Measurements from ENCODE around the gene KCNJ1.
A peak's percentile ranks its signal among the peaks of the same experiment; 100 is the strongest.

Gene KCNJ1

DNA sequence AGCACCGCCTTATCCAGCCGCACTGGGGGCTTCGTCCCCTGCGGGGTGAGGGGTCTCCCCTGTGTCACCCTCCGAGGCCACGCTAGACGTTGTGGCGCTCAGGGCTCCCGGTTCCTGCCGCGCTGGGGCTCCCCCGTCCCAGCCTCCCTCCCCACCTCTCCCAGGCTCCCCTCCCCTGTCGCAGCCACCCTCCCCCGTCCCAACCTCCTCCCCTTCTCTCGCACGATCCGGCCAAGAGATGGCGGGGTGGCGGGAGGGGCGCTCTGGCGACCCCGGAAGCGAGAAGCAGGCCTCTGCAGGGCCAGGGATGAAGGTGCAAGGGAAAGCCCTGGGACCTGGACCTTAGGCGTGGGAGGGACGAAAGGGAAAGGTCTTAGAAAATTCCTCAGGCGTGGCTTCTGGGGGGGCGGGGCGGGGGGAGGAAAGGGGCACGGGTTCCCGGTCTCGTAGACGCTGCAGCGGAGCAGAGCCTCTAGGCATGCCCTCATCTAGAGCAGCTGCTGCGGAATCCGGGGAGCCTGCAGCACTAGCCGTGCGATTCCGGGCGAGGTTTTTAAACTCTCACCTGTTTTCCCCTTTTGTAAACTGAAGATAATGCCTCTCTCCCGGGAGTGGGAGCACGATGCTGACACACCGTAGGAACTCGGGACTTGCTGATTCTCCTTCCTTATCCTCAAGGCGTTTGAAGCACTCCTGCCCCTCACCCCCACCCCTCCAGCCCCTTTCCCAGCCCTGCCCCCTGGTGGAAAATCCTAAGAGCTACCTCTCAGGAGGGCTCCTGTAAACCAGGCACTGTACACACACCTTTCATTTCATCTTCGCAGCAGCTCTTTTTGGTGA is 38.5 kb upstream of the KCNJ1 start:
- TF ChIP-seq, protein P1, sequence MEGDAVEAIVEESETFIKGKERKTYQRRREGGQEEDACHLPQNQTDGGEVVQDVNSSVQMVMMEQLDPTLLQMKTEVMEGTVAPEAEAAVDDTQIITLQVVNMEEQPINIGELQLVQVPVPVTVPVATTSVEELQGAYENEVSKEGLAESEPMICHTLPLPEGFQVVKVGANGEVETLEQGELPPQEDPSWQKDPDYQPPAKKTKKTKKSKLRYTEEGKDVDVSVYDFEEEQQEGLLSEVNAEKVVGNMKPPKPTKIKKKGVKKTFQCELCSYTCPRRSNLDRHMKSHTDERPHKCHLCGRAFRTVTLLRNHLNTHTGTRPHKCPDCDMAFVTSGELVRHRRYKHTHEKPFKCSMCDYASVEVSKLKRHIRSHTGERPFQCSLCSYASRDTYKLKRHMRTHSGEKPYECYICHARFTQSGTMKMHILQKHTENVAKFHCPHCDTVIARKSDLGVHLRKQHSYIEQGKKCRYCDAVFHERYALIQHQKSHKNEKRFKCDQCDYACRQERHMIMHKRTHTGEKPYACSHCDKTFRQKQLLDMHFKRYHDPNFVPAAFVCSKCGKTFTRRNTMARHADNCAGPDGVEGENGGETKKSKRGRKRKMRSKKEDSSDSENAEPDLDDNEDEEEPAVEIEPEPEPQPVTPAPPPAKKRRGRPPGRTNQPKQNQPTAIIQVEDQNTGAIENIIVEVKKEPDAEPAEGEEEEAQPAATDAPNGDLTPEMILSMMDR (conservative IDR thresholded peaks at IDR 0.05; ENCODE audit: low read depth, low read length) = peak; percentile 61
- peak overlapping the region; percentile 59 for H3K4me3 ChIP-seq (ENCODE audit: low read length)
- no peak for DNase-seq (ENCODE audit: low read depth)

DNA sequence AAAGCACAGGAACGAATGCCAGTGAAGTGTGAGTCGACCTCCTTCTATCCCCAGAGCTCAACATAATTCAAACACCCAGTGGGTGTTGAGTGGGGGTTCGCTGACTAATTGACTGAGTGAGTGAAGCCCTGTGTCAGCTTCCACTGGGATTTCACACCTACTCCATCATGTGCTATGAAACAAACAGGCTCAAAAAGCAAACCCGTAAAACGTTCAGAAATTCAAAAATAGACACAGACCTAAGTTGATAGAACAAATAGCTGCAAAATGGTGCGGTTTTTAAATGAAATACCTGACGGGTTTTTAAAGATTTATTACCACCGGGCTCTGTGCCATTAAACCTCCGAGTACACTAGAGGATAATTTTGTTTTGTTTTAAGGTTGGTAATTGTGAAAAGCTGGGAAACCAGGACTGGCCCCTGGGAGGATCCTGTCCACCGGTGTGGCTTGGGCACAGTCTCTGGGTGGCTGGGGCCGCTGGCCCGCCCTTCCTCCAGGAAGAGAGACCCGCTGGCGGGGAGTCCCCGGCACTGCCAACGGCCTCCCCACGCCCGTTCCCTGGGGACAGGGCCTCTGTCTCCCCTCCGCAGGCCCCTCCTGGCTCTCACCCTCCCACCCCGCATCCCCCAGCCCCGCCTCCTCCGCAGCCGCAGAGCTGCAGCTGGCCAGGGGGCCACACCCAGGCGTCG is 37.7 kb upstream of the KCNJ1 start:
- TF ChIP-seq, protein P1 (conservative IDR thresholded peaks at IDR 0.05; ENCODE audit: low read depth, low read length) = no peak
- DNase-seq (ENCODE audit: low read depth) = no peak
- peak overlapping the region; percentile 59 for H3K4me3 ChIP-seq (ENCODE audit: low read length)

DNA sequence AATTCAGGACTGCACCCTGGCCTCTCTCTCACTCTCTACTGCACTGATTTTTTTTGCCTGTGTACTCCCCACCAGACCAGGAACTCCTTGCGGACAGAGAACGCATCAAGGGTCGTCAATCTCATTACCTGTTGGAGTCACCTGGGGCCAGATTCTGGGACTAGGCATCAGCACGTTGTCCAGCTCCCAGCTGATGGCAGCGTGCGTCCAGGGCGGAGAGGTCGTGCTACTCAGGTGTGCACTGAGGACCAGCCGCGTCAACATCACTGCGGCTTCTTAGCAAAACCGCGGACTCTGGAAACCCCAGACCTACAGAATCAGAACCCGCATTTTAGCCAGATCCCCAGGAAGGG is 37.2 kb upstream of the KCNJ1 start:
- no peak for DNase-seq (ENCODE audit: low read depth)
- TF ChIP-seq, protein P1 (conservative IDR thresholded peaks at IDR 0.05; ENCODE audit: low read depth, low read length) = no peak
- H3K4me3 ChIP-seq (ENCODE audit: low read length) = no peak overlapping the region

DNA sequence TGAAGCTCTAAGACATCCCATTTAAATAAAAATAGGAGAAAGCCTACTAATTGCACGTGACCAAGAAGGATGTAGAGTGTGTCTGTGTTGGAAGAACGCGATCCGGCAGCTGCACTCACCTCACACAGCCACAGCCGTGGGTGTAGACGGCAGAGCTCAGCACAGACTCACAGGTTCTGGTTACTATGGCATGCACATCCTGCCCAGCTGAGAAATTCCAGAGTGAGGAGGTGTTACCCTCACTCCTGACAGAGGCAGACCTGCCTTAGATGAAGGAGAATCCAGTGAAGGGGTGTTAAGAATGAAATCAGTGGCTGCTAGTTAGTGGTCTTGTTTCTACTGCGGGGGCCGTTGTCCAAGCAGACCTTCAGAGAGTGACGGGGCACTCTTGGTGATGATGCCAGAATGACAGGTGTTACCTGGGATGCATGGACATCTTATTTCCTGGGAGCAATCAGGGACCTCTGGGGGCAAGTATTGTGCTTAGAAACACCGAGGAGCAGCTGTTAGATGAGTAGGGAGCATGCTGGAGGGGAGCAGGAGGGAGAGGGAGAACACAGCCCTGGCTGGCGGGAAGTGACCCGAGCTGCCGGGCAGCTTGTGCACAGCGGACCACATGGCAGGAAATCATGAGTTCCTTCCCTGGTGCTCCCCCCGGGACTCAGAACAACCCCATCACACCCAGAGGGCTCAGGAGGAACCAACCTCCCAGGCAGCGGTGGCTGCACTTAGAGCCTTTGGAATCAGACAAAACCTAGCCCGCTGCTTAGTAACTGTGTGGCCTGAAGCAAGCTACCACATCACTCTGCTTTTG is 36.4 kb upstream of the KCNJ1 start:
- no peak for DNase-seq (ENCODE audit: low read depth)
- TF ChIP-seq, protein P1 (conservative IDR thresholded peaks at IDR 0.05; ENCODE audit: low read depth, low read length) = no peak
- H3K4me3 ChIP-seq (ENCODE audit: low read length) = no peak overlapping the region

DNA sequence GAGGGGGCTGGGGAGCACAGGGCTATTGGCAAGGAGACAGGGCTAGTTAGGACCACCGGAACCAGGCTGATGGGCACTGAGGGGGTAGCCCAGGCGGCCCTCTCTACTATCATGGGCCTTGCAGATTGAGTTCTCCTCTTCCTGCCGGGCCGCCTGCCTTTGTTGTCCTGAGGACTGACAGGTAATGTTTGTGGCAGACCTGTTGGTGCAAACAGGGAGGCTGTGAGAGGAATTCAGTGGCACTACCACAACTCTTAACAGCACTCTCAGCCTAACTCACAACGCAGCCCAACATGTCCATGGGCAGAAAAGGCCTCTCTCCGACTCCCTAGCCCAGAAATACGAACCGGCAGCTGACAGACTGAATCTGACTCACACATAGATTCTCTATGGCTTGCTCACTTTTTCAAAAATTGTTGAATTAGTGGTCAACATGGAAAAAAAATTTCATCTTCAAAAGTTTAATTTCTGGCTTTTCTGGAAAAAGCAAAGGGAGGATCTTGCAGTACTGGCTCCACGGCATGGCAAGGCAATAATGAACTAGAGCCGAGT is 35.5 kb upstream of the KCNJ1 start:
- no peak for DNase-seq (ENCODE audit: low read depth)
- H3K4me3 ChIP-seq (ENCODE audit: low read length) = no peak overlapping the region
- TF ChIP-seq, protein P1 (conservative IDR thresholded peaks at IDR 0.05; ENCODE audit: low read depth, low read length) = no peak

DNA sequence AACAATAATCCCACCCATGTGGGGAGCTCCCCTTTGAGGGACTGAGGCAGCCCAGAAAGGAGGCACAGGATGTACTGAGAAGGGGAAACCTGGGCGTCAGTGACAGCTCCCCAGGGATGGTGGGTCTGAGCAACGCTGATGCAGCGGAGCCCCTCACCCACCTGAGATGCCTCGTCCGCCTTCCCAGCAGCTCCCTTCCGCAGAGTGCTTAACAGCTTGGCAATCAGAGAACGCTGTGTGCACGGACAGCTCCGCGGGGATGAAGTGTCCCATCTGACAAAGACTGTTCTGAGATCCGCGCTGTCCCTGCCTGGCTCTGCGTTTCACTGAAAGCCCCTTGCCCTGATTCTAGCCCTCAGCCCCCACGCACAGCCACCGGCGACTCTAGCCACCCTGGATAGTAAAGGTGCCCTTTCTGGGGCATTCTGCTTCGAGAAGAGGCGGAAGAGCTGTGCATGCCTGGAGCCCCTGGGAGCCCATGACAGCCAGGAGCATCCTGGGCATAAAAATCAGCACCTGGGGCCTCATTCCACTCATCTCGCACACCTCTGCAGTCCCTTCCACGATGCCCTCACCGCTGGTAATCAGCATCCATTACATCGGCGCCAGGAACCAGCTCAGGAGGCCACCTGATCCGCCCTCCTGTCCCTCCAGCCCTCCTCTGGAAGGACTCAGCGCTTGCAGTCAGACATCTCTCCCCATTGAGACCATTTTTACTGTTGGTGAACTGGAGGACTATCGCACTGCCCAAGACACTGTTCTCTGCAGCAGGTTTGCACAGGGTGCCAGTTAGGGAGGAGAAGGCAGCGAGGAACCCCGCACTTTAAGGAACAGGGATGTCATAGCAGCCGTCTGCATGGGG is 34.8 kb upstream of the KCNJ1 start:
- no peak for DNase-seq (ENCODE audit: low read depth)
- no peak overlapping the region for H3K4me3 ChIP-seq (ENCODE audit: low read length)
- TF ChIP-seq, protein P1 (conservative IDR thresholded peaks at IDR 0.05; ENCODE audit: low read depth, low read length) = no peak

Measured in retinal pigment epithelial cell (primary cell).